HG02852 (cell line): ENCODE data around the gene ZNF714.
"Not testable (repeated sequence)": the region's sequence is repeated elsewhere in the genome, so short reads cannot be mapped to it uniquely, and the experiment has no call there.

ENCODE experiments used
- ATAC-seq: cut with Tn5 transposase; IDR thresholded peaks from one replicate; pipeline ENCODE4 v1.9.1; 2021; ENCODE audit warnings: mild to moderate bottlenecking, moderate library complexity; ENCODE audit not compliant: unreplicated experiment

ZNF714 gene

GRCh38 chr19:21128901-21129698, 47.1 kb downstream of the ZNF714 start:
- ATAC-seq, result no peak

GRCh38 chr19:21130097-21130775, 48.2 kb downstream of the ZNF714 start:
- no peak for ATAC-seq

- ATAC-seq, result no peak
These were observed 51.6 kb downstream of the ZNF714 start for GRCh38 chr19:21133633-21134032.

- ATAC-seq, result no peak
These were observed 52.9 kb downstream of the ZNF714 start for GRCh38 chr19:21134934-21135366.

GRCh38 chr19:21135433-21135832, 53.4 kb downstream of the ZNF714 start:
- ATAC-seq, result no peak

- ATAC-seq, result no peak
These were observed 56.1 kb downstream of the ZNF714 start for GRCh38 chr19:21138130-21138529.

- ATAC-seq, result not testable (repeated sequence)
These were observed 59.0 kb downstream of the ZNF714 start for GRCh38 chr19:21141006-21141405.

GRCh38 chr19:21141787-21142464, 59.9 kb downstream of the ZNF714 start, which contains the start of gene ZNF431:
Gene ZNF431 (plus strand): TSS chr19:21142040. CDS start chr19:21142184, 144 bp downstream.
- peak; percentile 99 for ATAC-seq

- ATAC-seq, result no peak
These were observed 61.4 kb downstream of the ZNF714 start for GRCh38 chr19:21143428-21143827.

- no peak for ATAC-seq
These were observed 61.9 kb downstream of the ZNF714 start for GRCh38 chr19:21143854-21144253.

- ATAC-seq, result no peak
These were observed 65.5 kb downstream of the ZNF714 start for GRCh38 chr19:21147540-21147939.

- no peak for ATAC-seq
These were observed 66.7 kb downstream of the ZNF714 start for GRCh38 chr19:21148681-21149080.

GRCh38 chr19:21149877-21150276, 67.9 kb downstream of the ZNF714 start:
- ATAC-seq, result no peak

GRCh38 chr19:21151460-21151859, 69.5 kb downstream of the ZNF714 start:
- no peak for ATAC-seq

GRCh38 chr19:21158523-21159135, 76.6 kb downstream of the ZNF714 start:
- ATAC-seq, result no peak

GRCh38 chr19:21164541-21164940, 82.5 kb downstream of the ZNF714 start:
- no peak for ATAC-seq

- no peak for ATAC-seq
These were observed 84.4 kb downstream of the ZNF714 start for GRCh38 chr19:21166436-21166835.
